ES-I3 (cell line): Measurements from ENCODE around the gene RELB.
A peak's percentile ranks its signal among the peaks of the same experiment; 100 is the strongest.

Experiments
- H3K36me3 ChIP-seq: 2 replicates; pipeline ENCODE4 v1.6.1; 2013; ENCODE audit warnings: mild to moderate bottlenecking, low read length, control low read depth, moderate library complexity; ENCODE audit not compliant: insufficient read depth
- H3K4me1 ChIP-seq: 2 replicates; pipeline ENCODE4 v1.6.1; 2013; ENCODE audit warnings: mild to moderate bottlenecking, control low read depth, low read length; ENCODE audit not compliant: insufficient read depth
- H3K9ac ChIP-seq: 2 replicates; pipeline ENCODE4 v1.6.1; 2013; ENCODE audit warnings: low read depth, mild to moderate bottlenecking, low read length, moderate library complexity
- H3K9me3 ChIP-seq: 2 replicates; pipeline ENCODE4 v1.6.1; 2013; ENCODE audit warnings: mild to moderate bottlenecking, low read length, moderate library complexity; ENCODE audit not compliant: control insufficient read depth, insufficient read depth

The RELB gene

DNA sequence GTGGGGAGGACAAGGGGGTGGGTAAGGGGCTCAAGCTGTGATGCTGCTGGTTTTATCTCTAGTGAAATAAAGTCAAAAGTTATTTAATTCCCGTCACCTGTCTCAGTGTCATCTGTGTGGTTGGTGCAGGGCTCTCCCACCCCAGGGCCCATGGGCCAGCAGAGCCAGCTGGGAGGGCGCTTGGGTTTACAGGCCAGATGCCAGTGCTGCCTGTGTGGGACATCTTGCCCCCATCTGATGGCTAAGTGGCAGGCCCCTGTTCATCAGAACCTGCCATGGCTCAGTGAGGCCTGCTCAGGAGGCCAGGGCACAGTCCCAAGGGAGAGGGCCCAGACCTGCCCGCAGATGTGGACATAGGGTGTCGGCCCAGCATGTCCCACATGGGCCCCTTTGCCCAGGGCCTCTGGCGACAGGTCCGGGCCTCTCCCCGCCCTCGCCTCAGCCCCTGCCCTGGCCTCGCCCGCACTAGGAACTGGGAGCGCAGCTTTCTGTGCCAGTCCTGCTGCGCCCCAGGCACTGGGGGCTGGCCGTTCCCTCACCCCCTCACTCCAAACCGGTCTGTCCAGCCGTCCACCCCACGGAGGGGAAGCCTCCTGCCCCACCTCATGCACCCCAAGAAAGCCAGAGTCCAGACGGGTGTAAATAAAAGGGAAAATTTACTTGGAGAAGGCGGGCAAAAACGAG, 69.7 kb downstream of the RELB start:
- Histone ChIP-seq H3K36me3 (peaks cover 3% of the 10 kb centered on the region; the same call in 1 of the 2 replicates), H3K9ac (no peak overlapping the region)

DNA sequence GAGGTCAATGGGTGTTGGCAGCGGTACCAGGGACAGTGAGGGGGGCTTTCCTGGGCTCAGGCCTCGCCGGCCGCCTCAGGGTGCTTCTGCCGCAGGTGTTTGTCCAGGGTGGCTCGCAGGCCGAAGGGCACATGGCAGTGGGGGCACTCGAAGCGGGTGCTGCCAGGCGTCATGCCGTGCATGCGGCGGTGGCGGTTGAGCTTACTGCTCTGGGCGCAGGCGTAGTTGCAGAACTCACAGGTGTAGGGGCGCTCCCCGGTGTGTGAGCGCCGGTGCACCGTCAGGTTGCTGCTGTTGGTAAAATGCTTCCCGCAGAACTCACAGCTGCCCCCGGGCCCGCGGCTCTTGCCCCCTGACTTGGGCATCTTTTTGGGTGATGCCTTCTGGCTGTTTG, 70.3 kb downstream of the RELB start:
- peaks cover 3% of the 10 kb centered on the region; the same call in 1 of the 2 replicates for H3K36me3 ChIP-seq

More for the DNA sequence above, 69.7 kb downstream of the RELB start:
- no peaks in the 10 kb centered on the region for H3K9me3 ChIP-seq
- peaks cover 6% of the 10 kb centered on the region for H3K4me1 ChIP-seq

GRCh38 chr19:45071969-45072790, 70.9 kb downstream of the RELB start:
- H3K9me3 ChIP-seq, result no peaks in the 10 kb centered on the region
- H3K36me3 ChIP-seq, result peaks cover 3% of the 10 kb centered on the region; the same call in 1 of the 2 replicates
- no peak overlapping the region for H3K9ac ChIP-seq
- peaks cover 13% of the 10 kb centered on the region for H3K4me1 ChIP-seq

More for the DNA sequence above, 70.3 kb downstream of the RELB start:
- Histone ChIP-seq H3K9me3 (no peaks in the 10 kb centered on the region), H3K4me1 (peaks cover 7% of the 10 kb centered on the region), H3K9ac (no peak overlapping the region)

DNA sequence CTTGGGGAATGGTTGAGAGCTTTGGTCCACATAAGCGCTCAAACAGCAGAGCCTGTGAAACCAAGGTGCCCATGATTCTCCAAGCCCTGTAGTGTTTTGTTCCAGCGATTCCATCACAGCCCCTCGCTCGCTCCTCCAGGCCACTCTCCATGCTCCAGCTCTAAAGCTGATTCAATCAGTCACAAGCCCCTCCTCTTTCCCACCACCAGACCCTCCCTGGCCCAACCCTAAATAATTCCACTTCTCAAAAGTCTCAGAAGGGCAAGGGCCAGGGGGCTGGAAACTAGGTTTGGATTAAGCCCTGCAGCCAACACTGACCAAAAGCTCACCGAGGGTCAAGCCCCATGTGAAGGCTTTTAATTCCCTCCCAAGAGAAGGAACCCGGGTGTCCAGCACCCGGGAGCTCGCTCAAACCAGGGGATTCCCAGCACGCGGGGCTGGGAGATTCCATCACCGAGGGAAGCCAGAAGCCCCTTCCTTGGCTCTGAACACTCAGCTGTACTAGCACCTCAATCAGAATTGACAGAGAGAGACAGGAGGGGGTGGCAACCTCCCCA, 73.6 kb downstream of the RELB start:
- peak overlapping the region; percentile 56; the same call in 1 of the 2 replicates for H3K9ac ChIP-seq
- peaks cover 25% of the 10 kb centered on the region for H3K4me1 ChIP-seq
- H3K36me3 ChIP-seq, result peaks cover 3% of the 10 kb centered on the region; the same call in 1 of the 2 replicates
- no peaks in the 10 kb centered on the region for H3K9me3 ChIP-seq

DNA sequence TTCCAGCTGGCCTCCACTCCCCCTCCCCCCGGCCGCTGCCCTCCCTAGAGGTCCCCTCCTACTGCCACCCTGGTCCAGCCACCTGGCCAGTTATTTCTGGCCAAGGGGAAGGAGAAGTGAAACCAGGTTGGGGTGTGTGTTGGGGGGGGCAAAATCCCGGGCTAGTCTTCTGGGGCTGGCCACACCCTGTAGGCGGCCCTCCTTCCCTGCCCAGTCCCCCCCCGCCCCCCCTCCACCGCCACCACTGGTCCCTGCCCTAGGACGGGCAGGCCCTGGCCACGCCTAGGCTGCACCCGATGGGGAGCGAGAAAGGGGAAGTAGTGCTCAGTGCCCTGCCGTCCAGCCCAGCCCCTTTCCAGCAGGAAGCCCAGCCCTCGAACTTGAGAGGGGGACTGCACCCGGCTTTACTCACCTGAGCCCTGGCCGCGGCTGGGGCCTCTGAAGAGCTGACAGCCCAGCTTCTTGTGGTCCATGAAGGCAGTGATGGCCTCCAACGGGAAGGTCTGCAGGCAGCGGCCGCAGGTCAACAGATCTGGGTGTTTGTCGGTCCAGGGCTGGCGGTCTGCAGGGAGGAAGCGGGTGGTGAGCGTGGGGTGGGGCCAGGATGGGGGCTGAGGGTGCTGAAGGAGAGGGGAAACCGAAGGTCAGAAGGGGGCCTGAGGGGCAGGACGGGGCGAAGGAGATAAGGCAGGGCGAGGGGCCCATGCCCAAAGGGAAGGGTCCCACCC, 74.2 kb downstream of the RELB start:
- Histone ChIP-seq H3K9ac (peak overlapping the region; percentile 75), H3K4me1 (peaks cover 25% of the 10 kb centered on the region), H3K9me3 (no peaks in the 10 kb centered on the region), H3K36me3 (peaks cover 3% of the 10 kb centered on the region; the same call in 1 of the 2 replicates)

DNA sequence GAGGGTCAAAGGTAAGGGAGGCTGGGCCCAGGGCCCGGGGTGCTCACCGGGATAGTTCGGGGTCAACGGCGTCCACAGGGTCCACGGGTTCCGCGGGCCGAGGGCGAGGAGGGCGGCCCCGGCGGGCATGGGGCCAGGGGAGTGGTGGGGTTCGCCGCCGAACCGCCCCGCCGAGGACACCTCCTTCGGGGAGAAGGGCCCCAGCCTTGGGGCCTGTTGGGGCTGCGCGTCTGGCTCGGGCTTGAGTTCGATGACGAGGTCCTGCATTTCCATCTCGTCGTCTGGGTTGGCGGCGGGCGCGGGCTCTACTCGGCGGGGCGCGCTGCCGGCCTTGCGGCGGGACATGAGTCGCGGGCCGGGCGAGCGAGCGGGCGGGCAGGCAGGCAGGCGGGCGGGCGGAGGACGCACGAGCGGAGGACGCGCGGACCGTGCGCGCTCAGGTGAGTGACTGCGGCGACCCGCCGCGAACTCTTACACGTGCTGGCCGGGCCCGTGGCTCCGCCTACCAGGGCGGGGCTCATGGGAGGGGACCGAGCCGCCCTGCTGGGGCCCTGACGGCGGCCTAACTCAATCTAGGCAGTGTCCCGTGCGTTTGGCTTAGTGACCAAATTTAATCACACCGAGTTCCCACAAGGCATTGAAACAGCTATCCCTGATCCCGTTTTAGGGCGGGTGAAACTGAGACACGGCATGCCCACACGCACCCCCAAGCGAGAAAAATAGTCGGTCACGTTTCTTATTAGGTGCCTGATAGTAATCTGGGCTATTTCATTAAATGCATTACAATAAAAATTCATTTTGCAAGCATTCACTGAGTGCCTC, 75.0 kb downstream of the RELB start, which contains the start of gene ZNF296:
Gene ZNF296, minus strand, starts transcription at position 450 of the 822 bp plus-strand sequence. Its CDS starts 105 bp downstream, at position 345.
- H3K9me3 ChIP-seq, result no peaks in the 10 kb centered on the region
- H3K9ac ChIP-seq, result peak within 1 kb of the TSS; percentile 75
- peaks cover 3% of the 10 kb centered on the region; the same call in 1 of the 2 replicates for H3K36me3 ChIP-seq
- H3K4me1 ChIP-seq, result peaks cover 25% of the 10 kb centered on the region

DNA sequence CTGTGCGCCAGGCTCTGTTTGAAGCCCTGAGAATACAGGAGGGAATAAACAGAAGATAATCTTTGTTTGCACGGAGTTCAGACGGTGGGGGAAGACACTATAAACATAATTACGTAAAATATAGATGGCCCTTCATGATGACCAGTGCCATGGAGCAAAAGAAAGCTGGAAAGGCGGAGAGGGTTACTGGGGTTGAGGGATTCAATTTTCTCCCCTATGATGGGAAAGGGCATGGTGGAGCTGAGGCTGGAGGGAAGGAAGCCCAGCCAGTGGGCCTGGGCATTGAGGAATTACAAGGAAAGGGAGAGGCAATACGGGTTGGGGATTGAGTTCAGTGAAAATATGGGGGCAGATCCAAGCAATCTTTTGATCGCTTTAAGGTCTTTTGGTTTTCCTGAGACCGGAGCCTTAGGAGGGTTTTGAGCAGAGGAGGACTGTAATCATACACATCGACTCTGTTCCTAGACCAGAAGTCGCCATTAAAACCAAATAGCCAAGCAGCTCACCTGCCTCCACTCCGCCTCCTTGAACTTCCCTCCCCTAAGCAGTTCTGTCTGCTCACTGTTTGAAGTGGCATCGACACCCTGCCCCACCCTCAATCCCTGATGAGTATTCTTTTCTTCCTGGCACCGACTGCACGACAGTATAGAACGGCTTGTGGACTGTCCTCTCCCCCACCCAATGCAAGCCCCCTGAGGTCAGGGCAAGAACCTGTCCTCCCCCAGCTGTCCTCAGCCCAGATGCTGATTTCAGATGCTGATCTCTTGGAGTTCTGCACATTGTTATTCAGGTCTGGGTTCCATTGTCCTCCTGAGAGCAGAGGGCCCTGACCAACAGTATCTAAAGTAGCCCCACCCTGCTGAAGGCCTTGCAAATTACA, 75.8 kb downstream of the RELB start:
- Histone ChIP-seq H3K9ac (peak overlapping the region; percentile 75), H3K36me3 (peaks cover 3% of the 10 kb centered on the region), H3K4me1 (peaks cover 25% of the 10 kb centered on the region), H3K9me3 (no peaks in the 10 kb centered on the region)

- Histone ChIP-seq H3K9ac (peak overlapping the region; percentile 96), H3K9me3 (no peaks in the 10 kb centered on the region), H3K36me3 (peaks cover 3% of the 10 kb centered on the region), H3K4me1 (peaks cover 25% of the 10 kb centered on the region)
Measured at GRCh38 chr19:45078390-45079062, 77.3 kb downstream of the RELB start.

DNA sequence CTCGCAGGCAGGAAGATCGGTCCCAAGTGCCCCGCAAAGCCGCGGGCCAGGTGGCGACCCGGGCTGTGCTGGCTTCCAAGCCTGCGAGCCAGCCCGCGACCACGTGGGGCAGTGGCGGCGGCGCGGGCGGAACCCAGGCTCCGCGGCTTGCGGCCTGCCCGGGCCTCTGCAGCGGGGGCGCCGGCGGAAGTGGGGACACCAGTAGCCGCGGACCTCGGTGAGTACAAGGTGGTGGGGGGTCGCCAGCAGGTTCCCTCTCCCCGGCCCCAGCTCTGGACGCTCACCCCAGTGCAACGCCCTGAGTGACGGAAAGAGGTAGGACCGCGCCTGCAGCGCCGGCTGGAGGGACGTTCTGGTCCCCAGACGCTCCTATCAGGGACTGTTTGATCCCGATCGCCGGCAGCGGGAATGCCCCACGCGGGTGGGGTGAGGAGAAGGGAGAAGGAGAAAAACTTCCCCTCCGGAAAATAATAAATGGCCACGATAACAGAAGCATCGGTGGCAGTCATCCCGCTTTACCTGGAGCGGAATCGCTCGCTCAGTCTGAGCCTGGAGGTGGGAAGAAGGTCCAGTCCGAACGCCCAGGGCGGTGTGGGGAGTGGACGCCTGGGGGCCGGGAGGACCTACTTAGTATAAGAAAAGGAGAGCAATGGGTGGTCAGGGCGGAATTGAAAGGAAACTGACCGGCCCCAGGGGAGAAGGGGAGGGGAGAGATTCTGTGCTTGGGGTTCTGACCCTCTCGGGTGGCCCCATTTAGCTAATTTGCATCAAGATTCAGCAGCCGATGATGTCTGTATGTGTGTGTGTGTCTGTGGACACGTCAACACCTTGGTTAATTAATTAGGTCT, 78.0 kb downstream of the RELB start, which contains the start of gene GEMIN7:
Gene GEMIN7, plus strand, starts transcription at position 198 of the 848 bp plus-strand sequence. CDS start 10,855 bp downstream, outside the sequence.
- H3K9me3 ChIP-seq, result no peaks in the 10 kb centered on the region
- peaks cover 23% of the 10 kb centered on the region for H3K4me1 ChIP-seq
- H3K9ac ChIP-seq, result peak within 1 kb of the TSS; percentile 96
- peaks cover 3% of the 10 kb centered on the region for H3K36me3 ChIP-seq

- peaks cover 19% of the 10 kb centered on the region for H3K4me1 ChIP-seq
- peaks cover 3% of the 10 kb centered on the region for H3K36me3 ChIP-seq
- no peaks in the 10 kb centered on the region for H3K9me3 ChIP-seq
- peak overlapping the region; percentile 96 for H3K9ac ChIP-seq
Measured at GRCh38 chr19:45079911-45080370, 78.7 kb downstream of the RELB start.

DNA sequence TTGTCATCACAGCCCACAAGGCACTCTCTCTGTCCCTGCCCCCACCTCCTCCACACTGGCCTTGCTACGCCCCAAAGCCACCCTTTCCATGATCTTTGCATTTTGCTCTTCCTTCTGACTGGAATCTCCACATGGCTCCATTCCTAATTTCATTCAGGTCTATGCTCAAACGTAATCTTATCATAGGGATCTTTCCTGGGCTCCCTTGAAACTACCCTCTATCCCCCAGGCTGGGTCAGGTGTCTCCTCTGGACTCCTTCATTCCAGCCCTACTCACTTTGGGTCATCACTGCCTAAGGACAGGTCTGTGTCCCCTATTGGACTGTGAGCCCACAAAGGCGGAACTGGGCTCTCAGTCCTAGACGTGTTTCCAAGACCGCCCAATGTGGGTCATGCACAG, 80.9 kb downstream of the RELB start:
- Histone ChIP-seq H3K9ac (no peak overlapping the region), H3K36me3 (peaks cover 8% of the 10 kb centered on the region), H3K4me1 (peaks cover 12% of the 10 kb centered on the region), H3K9me3 (no peaks in the 10 kb centered on the region)
